PFSK-1 (cell line): ENCODE data around the gene SNX30.

Source experiments
- FOXP2 ChIP-seq: optimal IDR thresholded peaks from 2 replicates; pipeline ENCODE3; 2011; ENCODE audit warnings: borderline replicate concordance, control low read depth, inconsistent platforms; ENCODE audit not compliant: insufficient read depth; ENCODE audit errors: extremely low read length, extremely low read depth
- POLR2AphosphoS5 ChIP-seq: IDR thresholded peaks from 2 replicates; pipeline ENCODE4 v1.6.1; 2012; ENCODE audit warnings: low read depth, mild to moderate bottlenecking, control low read depth, low read length, moderate library complexity
- SIN3A ChIP-seq: IDR thresholded peaks from 2 replicates; pipeline ENCODE4 v1.6.1; 2012; ENCODE audit warnings: mild to moderate bottlenecking, low read length, moderate library complexity, borderline replicate concordance; ENCODE audit not compliant: insufficient read depth
- TAF1 ChIP-seq: IDR thresholded peaks from 2 replicates; pipeline ENCODE4 v1.6.1; 2012; ENCODE audit warnings: low read length, control low read depth, borderline replicate concordance; ENCODE audit not compliant: insufficient read depth
- TF ChIP-seq, protein P1 (sequence below), 2 experiments: IDR thresholded peaks; 2 replicates each; pipeline versions ENCODE4 v1.6.1 to v1.8.0; 2011 to 2012; ENCODE audit warnings: low read depth in 2 of 2, low read length in 2 of 2, control low read depth in 1 of 2, inconsistent platforms in 1 of 2, mild to moderate bottlenecking in 1 of 2, moderate library complexity in 1 of 2; ENCODE audit not compliant: insufficient read depth in 1 of 2

Gene SNX30

GRCh38 chr9:112864403-112864802 is 113.8 kb downstream of the SNX30 start:
- TF ChIP-seq, protein P1, sequence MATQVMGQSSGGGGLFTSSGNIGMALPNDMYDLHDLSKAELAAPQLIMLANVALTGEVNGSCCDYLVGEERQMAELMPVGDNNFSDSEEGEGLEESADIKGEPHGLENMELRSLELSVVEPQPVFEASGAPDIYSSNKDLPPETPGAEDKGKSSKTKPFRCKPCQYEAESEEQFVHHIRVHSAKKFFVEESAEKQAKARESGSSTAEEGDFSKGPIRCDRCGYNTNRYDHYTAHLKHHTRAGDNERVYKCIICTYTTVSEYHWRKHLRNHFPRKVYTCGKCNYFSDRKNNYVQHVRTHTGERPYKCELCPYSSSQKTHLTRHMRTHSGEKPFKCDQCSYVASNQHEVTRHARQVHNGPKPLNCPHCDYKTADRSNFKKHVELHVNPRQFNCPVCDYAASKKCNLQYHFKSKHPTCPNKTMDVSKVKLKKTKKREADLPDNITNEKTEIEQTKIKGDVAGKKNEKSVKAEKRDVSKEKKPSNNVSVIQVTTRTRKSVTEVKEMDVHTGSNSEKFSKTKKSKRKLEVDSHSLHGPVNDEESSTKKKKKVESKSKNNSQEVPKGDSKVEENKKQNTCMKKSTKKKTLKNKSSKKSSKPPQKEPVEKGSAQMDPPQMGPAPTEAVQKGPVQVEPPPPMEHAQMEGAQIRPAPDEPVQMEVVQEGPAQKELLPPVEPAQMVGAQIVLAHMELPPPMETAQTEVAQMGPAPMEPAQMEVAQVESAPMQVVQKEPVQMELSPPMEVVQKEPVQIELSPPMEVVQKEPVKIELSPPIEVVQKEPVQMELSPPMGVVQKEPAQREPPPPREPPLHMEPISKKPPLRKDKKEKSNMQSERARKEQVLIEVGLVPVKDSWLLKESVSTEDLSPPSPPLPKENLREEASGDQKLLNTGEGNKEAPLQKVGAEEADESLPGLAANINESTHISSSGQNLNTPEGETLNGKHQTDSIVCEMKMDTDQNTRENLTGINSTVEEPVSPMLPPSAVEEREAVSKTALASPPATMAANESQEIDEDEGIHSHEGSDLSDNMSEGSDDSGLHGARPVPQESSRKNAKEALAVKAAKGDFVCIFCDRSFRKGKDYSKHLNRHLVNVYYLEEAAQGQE (IDR thresholded peaks at IDR 0.05; ENCODE audit: insufficient read depth in 1 of 2, low read depth in 2 of 2, low read length in 2 of 2): no peak
- TF ChIP-seq SIN3A (no peak), TAF1 (no peak), POLR2AphosphoS5 (no peak), FOXP2 (no peak)

GRCh38 chr9:112864982-112865381 is 114.4 kb downstream of the SNX30 start:
- TF ChIP-seq POLR2AphosphoS5 (no peak), FOXP2 (no peak), SIN3A (no peak), TAF1 (no peak)
- TF ChIP-seq, protein P1 (IDR thresholded peaks at IDR 0.05; ENCODE audit: insufficient read depth in 1 of 2, low read depth in 2 of 2, low read length in 2 of 2): no peak

DNA sequence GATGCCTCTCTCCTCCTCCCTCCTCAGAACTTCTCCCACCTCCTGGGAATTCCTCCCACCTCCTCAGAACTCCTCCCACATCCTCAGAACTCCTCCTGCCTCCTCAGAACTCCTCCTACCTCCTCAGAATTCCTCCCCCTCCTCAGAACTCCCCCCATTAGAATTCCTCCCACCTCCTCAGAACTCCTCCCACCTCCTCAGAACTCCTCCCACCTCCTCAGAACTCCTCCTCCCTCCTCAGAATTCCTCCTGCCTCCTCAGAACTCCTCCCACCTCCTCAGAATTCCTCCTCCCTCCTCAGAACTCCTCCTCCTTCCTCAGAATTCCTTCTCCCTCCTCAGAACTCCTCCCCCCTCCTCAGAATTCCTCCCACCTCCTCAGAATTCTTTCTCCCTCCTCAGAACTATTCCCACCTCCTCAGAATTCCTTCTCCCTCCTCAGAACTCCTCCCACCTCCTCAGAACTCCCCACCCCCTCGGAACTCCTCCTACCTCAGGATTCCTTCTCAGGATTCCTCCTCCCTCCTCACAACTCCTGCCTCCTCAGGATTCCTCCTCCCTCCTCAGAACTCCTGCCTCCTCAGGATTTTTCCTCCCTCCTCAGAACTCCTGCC is 116.2 kb downstream of the SNX30 start:
- TF ChIP-seq FOXP2: no peak

- no peak for TF ChIP-seq SIN3A
Measured at GRCh38 chr9:112867275-112867991, 116.9 kb downstream of the SNX30 start.

DNA sequence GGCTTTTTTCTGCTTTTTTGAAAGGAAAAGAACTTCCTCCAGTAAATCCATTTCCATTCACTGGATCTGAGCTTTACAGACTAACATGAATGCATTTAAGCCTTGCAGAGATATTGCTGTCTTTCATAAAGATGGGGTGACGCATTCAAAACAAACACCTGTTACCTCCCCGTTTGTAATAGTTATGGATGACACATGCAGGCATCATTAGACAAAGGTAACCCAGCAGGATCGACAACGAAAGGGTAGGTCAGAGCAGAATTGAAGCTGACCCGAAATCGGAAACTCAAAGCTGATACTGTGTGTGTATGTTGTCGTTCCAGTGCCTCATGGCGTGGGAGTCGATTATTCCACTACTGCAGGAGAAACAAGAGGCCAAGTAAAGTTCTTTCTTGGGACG is 117.9 kb downstream of the SNX30 start:
- TF ChIP-seq POLR2AphosphoS5: no peak
- TF ChIP-seq FOXP2: no peak
- no peak for TF ChIP-seq SIN3A
- no peak for TF ChIP-seq TAF1
- TF ChIP-seq, protein P1 (IDR thresholded peaks at IDR 0.05; ENCODE audit: insufficient read depth in 1 of 2, low read depth in 2 of 2, low read length in 2 of 2): no peak

- no peak for TF ChIP-seq FOXP2
- no peak for TF ChIP-seq TAF1
- no peak for TF ChIP-seq SIN3A
- TF ChIP-seq, protein P1 (IDR thresholded peaks at IDR 0.05; ENCODE audit: insufficient read depth in 1 of 2, low read depth in 2 of 2, low read length in 2 of 2): no peak
- no peak for TF ChIP-seq POLR2AphosphoS5
Measured at GRCh38 chr9:112869041-112869529, 118.5 kb downstream of the SNX30 start.
